ENCODE measurements around the gene SETBP1. TPM values are rescaled to one million over a fixed set of nuclear protein-coding genes. Genes with fewer than 3 reads are reported as not detected.
A peak's percentile ranks its signal among the peaks of the same experiment; 100 is the strongest.

Gene SETBP1
- total RNA-seq, 1 experiment from 2014 or later: 9.6 TPM

- no peak for TF ChIP-seq STAT6 (CRISPR knock-in tag; conservative IDR thresholded peaks at IDR 0.05; ENCODE audit: low read depth)
Observed at GRCh38 chr18:44672506-44672905, 8.2 kb upstream of the SETBP1 start (continued).

- Mint-ChIP-seq H3K4me1 (peaks cover 19% of the 10 kb centered on the region), H3K9me3 (no peaks in the 10 kb centered on the region), H3K4me3 (no peak overlapping the region), H3K27ac (no peak overlapping the region), H3K36me3 (no peaks in the 10 kb centered on the region), H3K27me3 (ENCODE audit: low read depth) (no peaks in the 10 kb centered on the region; the same call in 1 of the 2 replicates)
- CTCF ChIA-PET: no interaction called here
- POLR2A ChIA-PET: no interaction called here
- no peak for TF ChIP-seq TP53 (CRISPR knock-in tag; IDR thresholded peaks at IDR 0.05)
- no peak for TF ChIP-seq ATF3 (CRISPR knock-in tag; conservative IDR thresholded peaks at IDR 0.05)
- no peak for TF ChIP-seq ZNF317 (CRISPR knock-in tag; IDR thresholded peaks at IDR 0.05; ENCODE audit: borderline replicate concordance, low read depth)
- TF ChIP-seq ZNF138 (CRISPR knock-in tag; conservative IDR thresholded peaks at IDR 0.05): no peak
- DNase-seq (ENCODE audit: low spot score) (no peak), ATAC-seq (no peak)
Observed at GRCh38 chr18:44673256-44673880, 7.3 kb upstream of the SETBP1 start.

DNA sequence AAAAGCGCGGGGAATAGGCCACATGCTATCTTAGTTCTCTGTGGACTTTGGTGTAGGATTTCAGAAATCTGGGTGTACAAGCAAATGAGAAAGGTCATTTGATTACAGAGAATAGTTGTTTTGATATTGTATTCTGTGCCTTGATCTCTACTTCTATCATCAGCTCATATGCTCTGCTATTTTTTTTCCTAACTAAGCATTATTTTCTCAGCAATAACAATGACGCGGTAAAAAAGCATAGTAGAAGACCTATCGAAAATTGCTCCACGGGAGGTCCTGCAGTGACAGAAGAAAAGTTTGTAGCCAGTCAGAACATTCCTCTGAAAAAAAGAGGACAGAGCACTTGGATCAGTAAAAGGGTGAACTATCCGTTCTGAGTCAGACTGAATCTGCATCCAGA, 2.8 kb upstream of the SETBP1 start:
- Mint-ChIP-seq H3K27ac (no peak overlapping the region), H3K36me3 (no peaks in the 10 kb centered on the region), H3K27me3 (ENCODE audit: low read depth) (no peaks in the 10 kb centered on the region), H3K9me3 (no peaks in the 10 kb centered on the region), H3K4me1 (peaks cover 9% of the 10 kb centered on the region), H3K4me3 (peak overlapping the region; percentile 55)
- DNase-seq (ENCODE audit: low spot score): no peak
- POLR2A ChIA-PET: no interaction called here
- CTCF ChIA-PET: no interaction called here
- no peak for ATAC-seq
- TF ChIP-seq SP1 (CRISPR knock-in tag; conservative IDR thresholded peaks at IDR 0.05) (no peak), ZNF512 (CRISPR knock-in tag; IDR thresholded peaks at IDR 0.05; ENCODE audit: borderline replicate concordance) (no peak), MXD4 (CRISPR knock-in tag; IDR thresholded peaks at IDR 0.05; ENCODE audit: borderline replicate concordance) (no peak), SMAD3 (CRISPR knock-in tag; IDR thresholded peaks at IDR 0.05; ENCODE audit: borderline replicate concordance) (no peak), ATF6 (CRISPR knock-in tag; IDR thresholded peaks at IDR 0.05) (no peak), ZNF425 (CRISPR knock-in tag; conservative IDR thresholded peaks at IDR 0.05) (no peak), ZNF396 (CRISPR knock-in tag; IDR thresholded peaks at IDR 0.05; ENCODE audit: borderline replicate concordance) (no peak), ZNF232 (CRISPR knock-in tag; IDR thresholded peaks at IDR 0.05) (no peak), CBFB (CRISPR knock-in tag; IDR thresholded peaks at IDR 0.05; ENCODE audit: low read depth) (no peak), NFATC4 (CRISPR knock-in tag; IDR thresholded peaks at IDR 0.05) (no peak), ZSCAN18 (CRISPR knock-in tag; IDR thresholded peaks at IDR 0.05) (no peak), OVOL2 (CRISPR knock-in tag; IDR thresholded peaks at IDR 0.05; ENCODE audit: borderline replicate concordance) (no peak), ATF1 (CRISPR knock-in tag; IDR thresholded peaks at IDR 0.05) (no peak), ZBTB21 (CRISPR knock-in tag; IDR thresholded peaks at IDR 0.05; ENCODE audit: borderline replicate concordance) (no peak), GTF2I (CRISPR knock-in tag; conservative IDR thresholded peaks at IDR 0.05) (no peak), FOXK1 (CRISPR knock-in tag; IDR thresholded peaks at IDR 0.05) (no peak)
